Measurements from ENCODE around the gene PIEZO2.

DNA sequence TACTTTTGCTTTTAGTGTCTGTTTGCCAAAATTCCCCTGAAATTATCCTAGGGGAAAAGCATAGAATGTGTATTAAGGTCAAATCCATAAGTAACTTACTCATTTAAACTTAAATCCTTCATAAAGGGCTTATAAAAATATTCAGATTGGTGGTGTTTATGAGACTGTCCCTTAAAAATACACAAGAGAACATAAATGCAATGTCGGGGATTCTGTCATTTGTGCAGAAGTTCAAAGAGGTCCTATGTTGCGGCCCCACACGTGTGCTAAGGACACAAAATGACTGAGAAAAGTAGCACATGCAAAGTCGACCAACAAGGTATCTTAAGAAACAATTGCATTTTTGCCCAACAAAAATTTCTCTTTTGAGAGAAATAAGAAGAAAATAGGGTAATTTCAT lies 225.1 kb downstream of the PIEZO2 start:
- TF ChIP-seq, protein P1, sequence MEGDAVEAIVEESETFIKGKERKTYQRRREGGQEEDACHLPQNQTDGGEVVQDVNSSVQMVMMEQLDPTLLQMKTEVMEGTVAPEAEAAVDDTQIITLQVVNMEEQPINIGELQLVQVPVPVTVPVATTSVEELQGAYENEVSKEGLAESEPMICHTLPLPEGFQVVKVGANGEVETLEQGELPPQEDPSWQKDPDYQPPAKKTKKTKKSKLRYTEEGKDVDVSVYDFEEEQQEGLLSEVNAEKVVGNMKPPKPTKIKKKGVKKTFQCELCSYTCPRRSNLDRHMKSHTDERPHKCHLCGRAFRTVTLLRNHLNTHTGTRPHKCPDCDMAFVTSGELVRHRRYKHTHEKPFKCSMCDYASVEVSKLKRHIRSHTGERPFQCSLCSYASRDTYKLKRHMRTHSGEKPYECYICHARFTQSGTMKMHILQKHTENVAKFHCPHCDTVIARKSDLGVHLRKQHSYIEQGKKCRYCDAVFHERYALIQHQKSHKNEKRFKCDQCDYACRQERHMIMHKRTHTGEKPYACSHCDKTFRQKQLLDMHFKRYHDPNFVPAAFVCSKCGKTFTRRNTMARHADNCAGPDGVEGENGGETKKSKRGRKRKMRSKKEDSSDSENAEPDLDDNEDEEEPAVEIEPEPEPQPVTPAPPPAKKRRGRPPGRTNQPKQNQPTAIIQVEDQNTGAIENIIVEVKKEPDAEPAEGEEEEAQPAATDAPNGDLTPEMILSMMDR (IDR thresholded peaks at IDR 0.05 in 4 of 5, conservative IDR thresholded peaks at IDR 0.05 in 1 of 5) = no peak
- no peak for TF ChIP-seq POLR2A (IDR thresholded peaks at IDR 0.05)
